GM18951 (cell line): ENCODE measurements around the gene ZBTB9.

Experiments
- POLR2A ChIP-seq: IDR thresholded peaks from 4 replicates; pipeline ENCODE4 v1.6.1; 2011; ENCODE audit warnings: mild to moderate bottlenecking; ENCODE audit not compliant: insufficient read length, insufficient read depth; ENCODE audit errors: extremely low read depth
- in situ Hi-C: fragments of 300-500 bp; cut with MboI; formaldehyde crosslinking; loops from one replicate; pipeline ENCODE4 v1.12.0; 2022; ENCODE audit warnings: low sequenced_read_pairs, mixed read lengths, inconsistent platforms; ENCODE audit not compliant: unreplicated experiment

ZBTB9 gene

DNA sequence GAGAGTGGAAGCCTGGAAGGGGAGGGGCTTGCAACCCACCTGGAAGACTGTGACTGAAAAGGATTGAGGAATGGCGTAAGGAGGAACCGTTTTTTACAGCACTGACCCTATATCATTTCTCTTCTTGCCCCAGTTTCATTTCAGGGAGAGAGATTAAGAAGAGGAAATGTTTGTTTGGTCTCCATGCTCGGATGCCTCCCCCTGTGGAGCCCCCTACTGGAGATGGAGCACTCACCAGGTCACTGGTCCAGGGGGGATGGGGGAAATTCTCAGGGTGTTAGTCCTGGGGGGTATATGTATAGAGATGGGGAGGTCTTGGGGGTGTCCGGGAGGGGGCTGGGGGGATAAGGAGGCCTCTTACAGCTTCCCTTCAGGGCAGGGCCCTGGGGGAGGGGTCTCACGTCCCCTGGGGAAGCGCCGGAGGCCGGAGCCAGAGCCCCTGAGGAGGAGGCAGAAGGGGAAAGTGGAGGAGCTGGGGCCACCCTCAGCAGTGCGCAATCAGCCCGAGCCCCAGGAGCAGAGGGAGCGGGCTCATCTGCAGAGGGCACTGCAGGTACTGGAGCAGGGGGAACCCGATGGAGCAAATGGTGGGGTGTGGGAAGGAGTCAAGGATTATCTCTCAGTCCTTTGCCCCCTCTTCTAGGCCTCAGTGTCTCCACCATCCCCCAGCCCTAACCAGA is 39.6 kb upstream of the ZBTB9 start:
- no peak for TF ChIP-seq POLR2A
- in situ Hi-C loops, result no loop called here

DNA sequence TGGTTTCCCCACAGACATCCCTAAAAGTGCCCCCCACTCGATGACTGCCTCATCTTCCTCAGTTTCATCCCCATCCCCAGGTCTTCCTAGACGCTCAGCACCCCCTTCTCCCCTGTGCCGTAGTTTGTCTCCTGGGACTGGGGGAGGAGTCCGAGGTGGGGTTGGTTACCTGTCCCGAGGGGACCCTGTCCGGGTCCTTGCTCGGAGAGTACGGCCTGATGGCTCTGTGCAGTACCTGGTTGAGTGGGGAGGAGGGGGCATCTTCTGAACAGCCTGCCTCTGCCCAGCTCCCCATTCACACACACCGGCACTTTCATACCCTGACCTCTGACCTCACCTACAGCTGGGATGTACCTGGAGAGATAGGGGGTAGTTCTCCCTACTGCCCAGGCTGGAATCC is 38.5 kb upstream of the ZBTB9 start:
- in situ Hi-C loops, result no loop called here
- no peak for TF ChIP-seq POLR2A

DNA sequence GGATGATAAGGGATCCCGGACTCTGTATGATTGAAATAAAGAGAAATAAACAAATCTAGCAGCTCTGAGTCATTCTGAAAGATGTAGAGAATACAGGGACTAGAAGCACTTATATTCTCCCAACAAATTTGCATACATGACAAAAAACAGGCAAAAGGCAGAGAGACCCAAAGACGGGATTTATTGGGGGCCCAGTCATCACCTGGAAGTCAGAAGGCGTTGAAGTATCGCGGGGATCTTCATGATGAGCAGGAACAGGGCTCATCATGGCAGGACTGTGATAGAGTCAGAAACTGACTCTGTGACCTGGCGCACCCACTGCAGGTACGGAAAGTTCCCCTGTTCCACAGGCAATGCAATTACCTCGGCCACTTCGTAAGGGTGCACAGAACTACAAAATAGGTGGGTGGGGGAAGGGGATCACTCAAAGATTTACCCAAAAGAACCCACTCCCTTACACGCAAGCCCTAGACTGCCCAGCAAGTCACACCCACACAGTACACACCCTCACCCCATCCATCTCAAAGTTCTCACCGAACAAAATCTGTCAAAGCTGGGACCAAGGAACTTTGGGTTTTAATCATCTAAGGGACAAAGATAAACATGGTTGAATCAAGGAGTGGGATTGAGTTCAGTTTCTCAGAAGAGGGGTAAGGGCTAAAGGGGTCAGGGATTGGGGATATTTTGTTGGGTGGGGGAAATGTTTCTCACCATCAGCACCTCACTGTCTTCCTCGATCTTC is 37.8 kb upstream of the ZBTB9 start:
- in situ Hi-C loops, result no loop called here
- peak; percentile 42 for TF ChIP-seq POLR2A

DNA sequence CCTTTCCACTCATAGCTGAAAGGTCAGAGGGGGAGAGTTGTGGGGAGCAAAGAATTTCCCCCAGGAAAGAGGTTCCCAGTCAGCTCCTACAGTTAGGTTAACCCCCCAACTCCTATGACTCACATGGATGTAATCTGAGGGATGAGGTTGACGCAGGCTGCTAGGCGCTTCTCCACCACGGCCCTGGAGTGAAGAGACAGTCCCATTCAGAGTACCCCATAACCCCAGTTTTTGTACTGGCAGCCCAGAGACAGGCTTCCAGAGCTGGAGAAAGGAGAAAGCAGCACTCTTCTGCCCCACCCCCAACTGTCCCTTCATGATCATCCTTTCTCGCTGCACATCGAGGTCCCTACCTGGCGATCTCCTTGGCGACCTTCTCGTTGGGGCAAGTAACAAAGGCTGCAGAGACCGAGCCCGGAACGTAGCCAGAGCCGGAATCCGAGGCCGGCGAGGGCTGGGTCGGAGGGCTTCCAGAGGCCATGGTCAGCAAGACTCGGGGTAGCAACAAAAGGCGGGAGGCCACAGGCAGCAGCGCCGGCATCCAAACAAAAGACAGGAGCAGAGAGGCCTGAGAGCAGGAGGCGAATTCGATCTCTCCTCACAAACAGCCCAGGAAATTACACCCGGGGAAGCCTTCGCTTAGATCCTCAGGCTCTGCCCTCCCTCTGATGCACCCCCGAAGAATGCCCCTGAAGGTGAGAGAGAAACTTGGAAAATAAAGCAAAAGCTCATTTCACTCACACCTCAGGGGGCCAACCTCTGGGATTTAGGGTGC is 37.1 kb upstream of the ZBTB9 start:
- in situ Hi-C loops, result no loop called here

DNA sequence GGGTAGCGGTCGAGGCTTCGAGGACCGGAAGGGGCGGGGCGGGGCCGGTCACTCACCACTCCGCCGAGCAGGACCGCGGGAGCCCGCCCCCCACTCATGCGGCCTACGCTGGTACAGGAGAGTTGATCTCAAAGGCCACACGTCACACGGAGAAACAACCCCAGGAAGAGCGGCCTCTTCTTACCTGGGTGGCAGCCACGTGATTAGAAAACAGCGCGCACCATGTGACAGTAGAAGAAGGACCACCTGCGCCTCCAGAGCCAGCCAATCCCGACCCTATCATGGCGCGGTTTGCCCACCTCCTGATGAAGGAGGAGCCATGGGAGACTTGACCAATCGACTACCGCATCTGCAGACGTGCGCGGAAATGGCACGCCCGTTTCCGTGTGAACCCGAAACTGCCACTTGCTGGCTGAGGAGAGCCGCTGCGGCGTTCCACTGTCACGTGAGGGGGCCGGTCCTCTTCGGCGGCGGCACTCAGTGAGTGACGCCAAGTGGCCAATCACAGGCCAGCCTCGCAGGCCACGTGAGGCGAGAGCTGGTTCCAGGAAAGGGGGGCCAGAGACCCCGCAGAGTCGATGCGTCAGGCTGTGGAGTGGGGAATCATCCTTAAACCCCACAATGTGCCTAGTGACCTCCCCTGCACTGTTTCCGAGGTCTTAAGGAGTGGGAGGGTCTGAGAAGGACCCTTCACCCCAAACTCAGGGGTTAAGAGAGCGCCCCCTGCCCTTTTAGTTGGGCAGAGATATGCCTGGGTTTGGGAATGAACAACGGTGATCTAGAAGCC is 36.3 kb upstream of the ZBTB9 start, which contains the start of gene CUTA:
Gene CUTA (minus strand): TSS at position 205 of the 787 bp plus-strand sequence. CDS start 107 bp downstream, at position 98.
- in situ Hi-C loops, result no loop called here
- peak; percentile 64 for TF ChIP-seq POLR2A

More for the DNA sequence above, 37.1 kb upstream of the ZBTB9 start:
- no peak for TF ChIP-seq POLR2A

DNA sequence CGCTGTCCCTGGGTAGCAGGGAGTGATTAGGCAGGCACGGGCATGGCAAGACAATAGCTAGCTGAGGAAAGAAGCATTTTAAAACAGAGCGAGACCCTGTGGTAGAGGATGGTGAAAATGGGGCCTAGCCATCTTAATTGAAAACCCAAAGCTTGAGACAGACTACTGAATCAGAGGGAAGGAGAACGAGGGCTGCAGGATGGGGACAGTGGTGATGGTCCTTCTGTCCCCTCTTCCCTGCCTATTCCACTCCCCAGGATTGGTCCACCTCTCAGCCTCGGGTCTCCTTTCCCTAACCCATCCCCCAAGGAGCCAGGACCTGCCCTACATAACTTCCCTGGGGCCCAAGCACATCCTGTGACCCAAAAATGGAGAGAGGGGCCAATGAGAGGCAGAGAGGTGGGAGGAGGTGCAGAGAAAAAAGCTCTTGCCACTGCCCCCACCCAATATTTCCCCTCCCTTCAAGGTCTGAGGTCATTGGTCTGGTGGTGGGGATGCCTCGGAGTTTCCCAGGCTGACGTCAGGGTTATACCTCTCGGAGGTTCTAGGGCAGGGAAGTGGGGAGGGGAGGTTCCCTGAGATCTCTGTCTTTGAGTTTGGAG is 35.6 kb upstream of the ZBTB9 start:
- in situ Hi-C loops, result no loop called here
- TF ChIP-seq POLR2A, result no peak

DNA sequence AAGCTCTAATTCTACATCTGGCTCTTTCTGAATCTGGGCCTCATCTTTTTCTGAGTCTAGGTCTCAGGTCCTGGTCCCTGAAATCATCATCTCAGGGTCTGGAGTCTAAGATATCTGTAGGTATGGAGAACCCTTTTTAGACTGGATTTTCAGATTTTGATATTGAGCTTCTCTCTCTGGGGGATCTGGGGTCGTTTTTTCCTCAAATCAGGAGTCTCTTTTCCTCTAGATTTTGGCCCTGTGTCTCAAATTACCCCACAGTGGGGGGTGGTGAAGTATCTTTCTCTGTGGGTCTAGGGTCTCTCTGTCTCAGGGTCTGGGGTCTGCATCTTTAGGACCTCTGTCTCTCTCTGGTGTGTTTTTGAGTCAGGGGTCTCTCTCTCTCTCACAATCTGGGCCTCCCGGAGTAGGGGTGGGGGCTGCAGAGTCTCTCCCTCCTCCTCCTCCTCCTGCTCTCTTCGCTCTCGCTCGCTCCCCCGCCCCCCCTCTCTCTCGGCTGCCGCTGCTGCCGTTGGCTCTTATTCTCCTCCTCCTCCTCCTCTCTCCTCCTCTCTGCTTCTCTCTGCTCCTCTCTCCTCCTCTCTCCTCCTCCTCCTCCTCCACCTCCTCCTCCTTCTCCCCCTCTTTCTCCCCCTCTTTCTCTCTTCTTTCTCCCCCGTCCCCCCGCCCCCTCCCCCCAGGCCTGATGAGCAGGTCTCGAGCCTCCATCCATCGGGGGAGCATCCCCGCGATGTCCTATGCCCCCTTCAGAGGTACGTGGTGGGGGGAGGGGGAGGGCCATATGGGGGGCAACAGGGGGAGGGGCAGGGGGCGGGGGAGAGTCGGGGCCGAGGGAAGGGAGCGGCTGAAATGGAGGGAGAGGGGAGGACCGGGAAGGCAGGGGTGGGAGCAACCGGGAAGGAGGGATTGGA is 34.5 kb upstream of the ZBTB9 start, which contains the start of gene SYNGAP1:
Gene SYNGAP1 (plus strand): TSS at position 486 of the 911 bp plus-strand sequence. CDS start 200 bp downstream, at position 686.
- in situ Hi-C loops, result no loop called here
- no peak for TF ChIP-seq POLR2A

DNA sequence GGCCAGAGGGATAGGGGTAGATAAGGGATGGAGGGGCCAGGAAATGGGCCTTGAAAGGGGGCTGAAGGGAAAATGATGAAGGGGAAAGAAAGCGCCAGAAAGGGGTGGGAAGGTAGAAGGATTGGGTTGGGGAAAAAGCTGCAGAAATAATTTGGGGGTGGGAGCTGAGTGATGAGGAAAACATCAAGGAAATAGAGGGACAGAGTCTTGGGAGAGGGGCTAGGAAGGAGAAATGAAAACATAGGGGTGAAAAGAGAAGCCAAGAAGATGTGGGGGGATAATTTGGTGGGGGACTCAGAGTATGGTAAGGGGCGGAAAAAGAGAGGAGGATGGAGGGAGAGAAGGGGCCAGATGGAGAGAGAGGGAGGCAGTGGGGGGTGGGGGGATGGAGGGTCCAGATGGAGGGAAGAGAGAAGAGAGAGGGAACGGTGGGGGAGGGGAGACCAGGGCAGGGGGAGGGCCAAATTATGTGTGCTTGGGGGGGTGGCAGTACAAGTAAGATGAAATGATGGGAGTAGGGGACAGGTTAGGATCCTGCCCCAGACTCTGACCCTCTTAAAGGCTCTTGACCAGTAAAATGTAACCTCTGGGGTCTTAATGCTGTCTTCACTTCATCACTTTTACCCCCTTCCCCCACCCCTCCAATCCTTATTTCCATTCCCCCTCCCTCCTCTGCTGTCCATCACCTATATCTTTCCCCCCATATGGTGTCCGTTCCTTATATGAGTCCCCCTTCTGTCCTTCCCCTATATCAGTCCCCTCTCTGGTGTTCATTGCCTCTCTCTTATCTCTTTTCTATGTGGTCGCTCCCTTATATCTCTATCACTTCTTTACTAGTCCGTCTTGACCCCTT is 33.7 kb upstream of the ZBTB9 start:
- TF ChIP-seq POLR2A, result no peak
- in situ Hi-C loops, result no loop called here

DNA sequence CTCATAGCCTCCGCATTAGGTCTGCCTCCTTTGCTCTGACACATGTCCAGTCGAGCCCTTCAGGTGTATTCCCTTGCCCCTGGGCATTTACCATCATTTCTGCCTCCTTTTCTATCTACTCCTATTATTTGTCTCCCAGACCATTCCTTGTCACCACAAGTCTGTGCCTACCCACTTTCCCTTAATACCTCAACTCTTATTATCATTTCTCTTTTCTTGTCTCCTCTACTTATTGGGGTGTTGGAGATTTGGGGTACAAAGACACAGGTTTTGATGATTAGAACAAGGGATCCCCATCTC is 33.1 kb upstream of the ZBTB9 start:
- no peak for TF ChIP-seq POLR2A
- in situ Hi-C loops, result no loop called here

DNA sequence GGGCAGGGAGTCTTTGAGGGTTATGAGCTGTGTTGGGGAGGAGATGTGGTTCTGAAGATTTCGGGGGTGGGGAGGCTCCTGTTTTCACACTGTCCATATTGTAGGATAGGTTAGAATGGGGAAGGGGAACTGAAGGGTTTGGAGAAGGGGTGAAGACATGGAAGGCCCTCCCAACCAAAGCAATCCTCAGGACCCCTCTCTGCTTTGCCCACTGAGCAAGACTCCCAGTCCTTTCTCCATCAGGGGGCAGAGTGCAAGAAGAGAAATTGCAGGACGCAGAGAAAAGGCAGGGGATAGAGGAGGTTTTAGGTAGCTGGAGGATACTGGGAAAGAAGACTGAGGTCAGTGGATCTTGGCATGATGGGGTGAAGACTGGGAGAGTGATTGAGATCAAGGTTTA is 30.6 kb upstream of the ZBTB9 start:
- in situ Hi-C loops, result no loop called here
- no peak for TF ChIP-seq POLR2A
